Measurements from ENCODE around the gene RASGRF2.

- TF ChIP-seq CTCF (conservative IDR thresholded peaks at IDR 0.05; ENCODE audit: low read depth, low read length), result no peak
- no peak for TF ChIP-seq EZH2 (IDR thresholded peaks at IDR 0.05; ENCODE audit: low read length, unreplicated experiment)
Observed at GRCh38 chr5:81254886-81255559, 294.9 kb downstream of the RASGRF2 start.

Data from PC-3 (cell line).